Liver (tissue), 9 donors: ENCODE results near the gene GAN. TPM values are rescaled to one million over a fixed set of nuclear protein-coding genes. Genes with fewer than 3 reads are reported as not detected.

Experiments used
- DNase-seq: peaks from one replicate; pipeline ENCODE4 v3.0.0-alpha.2; 2017; ENCODE audit warnings: low spot score
- H3K27ac ChIP-seq, 2 donors: one replicate each; pipeline ENCODE4 v1.7.0; 2013; ENCODE audit warnings: inconsistent platforms in 2 of 2, low read length in 2 of 2, control low read depth in 1 of 2, low read depth in 1 of 2, mild to moderate bottlenecking in 1 of 2
- H3K27me3 ChIP-seq, 4 donors: one replicate each; pipeline versions ENCODE4 v1.6.1 to v1.7.0; 2013; ENCODE audit warnings: low read length in 3 of 4, inconsistent platforms in 1 of 4, mild to moderate bottlenecking in 1 of 4, moderate library complexity in 1 of 4; ENCODE audit not compliant: control insufficient read depth in 4 of 4, insufficient read depth in 4 of 4
- H3K36me3 ChIP-seq, 4 donors: one replicate each; pipeline versions ENCODE4 v1.6.1 to v1.7.0; 2013; ENCODE audit warnings: low read length in 3 of 4, mild to moderate bottlenecking in 3 of 4, low read depth in 1 of 4, moderate library complexity in 1 of 4; ENCODE audit not compliant: control insufficient read depth in 4 of 4, insufficient read depth in 3 of 4
- H3K4me1 ChIP-seq, 4 donors: one replicate each; pipeline versions ENCODE4 v1.6.1 to v1.7.0; 2013; ENCODE audit warnings: low read length in 3 of 4, mild to moderate bottlenecking in 3 of 4, moderate library complexity in 1 of 4; ENCODE audit not compliant: control insufficient read depth in 4 of 4, insufficient read depth in 4 of 4
- H3K4me3 ChIP-seq, 3 donors: one replicate each; pipeline versions ENCODE4 v1.6.1 to v1.7.0; 2013; ENCODE audit warnings: low read length in 3 of 3, control low read depth in 1 of 3, low read depth in 1 of 3, mild to moderate bottlenecking in 1 of 3
- H3K9ac ChIP-seq, 2 donors: one replicate each; pipeline ENCODE4 v1.7.0; 2013; ENCODE audit warnings: low read length in 2 of 2, mild to moderate bottlenecking in 2 of 2, moderate library complexity in 2 of 2, control low read depth in 1 of 2, low read depth in 1 of 2
- H3K9me3 ChIP-seq, 4 donors: one replicate each; pipeline versions ENCODE4 v1.6.1 to v1.7.0; 2013; ENCODE audit warnings: low read length in 3 of 4; ENCODE audit not compliant: control insufficient read depth in 4 of 4
- ATF3 ChIP-seq: IDR thresholded peaks from 2 replicates; pipeline ENCODE4 v1.6.1; 2016; ENCODE audit warnings: antibody characterized with exemption
- CTCF ChIP-seq: fragments of 150-350 bp; IDR thresholded peaks from 2 replicates; pipeline ENCODE4 v1.5.1; 2017; ENCODE audit warnings: improper control_type of control experiment, low read depth, low read length; ENCODE audit not compliant: missing input control
- EGR1 ChIP-seq, 2 donors: IDR thresholded peaks; 2 replicates each; pipeline ENCODE4 v1.6.1; 2016 to 2018; ENCODE audit warnings: antibody characterized with exemption in 2 of 2, low read depth in 2 of 2
- FOXA1 ChIP-seq: IDR thresholded peaks from 2 replicates; pipeline ENCODE4 v1.6.1; 2016; ENCODE audit warnings: antibody characterized with exemption
- FOXA2 ChIP-seq: IDR thresholded peaks from 2 replicates; pipeline ENCODE4 v1.6.1; 2016; ENCODE audit warnings: antibody characterized with exemption
- GABPA ChIP-seq, 2 donors: IDR thresholded peaks in 1 of 2; conservative IDR thresholded peaks in 1 of 2; 2 replicates each; pipeline ENCODE4 v1.6.1; 2016; ENCODE audit warnings: antibody characterized with exemption in 2 of 2, mild to moderate bottlenecking in 1 of 2, moderate library complexity in 1 of 2
- HNF4A ChIP-seq, 2 donors: conservative IDR thresholded peaks; 2 replicates each; pipeline ENCODE4 v1.6.1; 2016; ENCODE audit warnings: antibody characterized with exemption in 2 of 2, mild to moderate bottlenecking in 2 of 2
- HNF4G ChIP-seq: IDR thresholded peaks from 2 replicates; pipeline ENCODE4 v1.6.1; 2016; ENCODE audit warnings: antibody characterized with exemption
- JUND ChIP-seq, 2 donors: IDR thresholded peaks; 2 replicates each; pipeline ENCODE4 v1.6.1; 2016; ENCODE audit warnings: antibody characterized with exemption in 2 of 2
- MAX ChIP-seq: IDR thresholded peaks from 2 replicates; pipeline ENCODE4 v1.6.1; 2016; ENCODE audit warnings: antibody characterized with exemption
- NR2F2 ChIP-seq: IDR thresholded peaks from 2 replicates; pipeline ENCODE4 v1.6.1; 2016; ENCODE audit warnings: antibody characterized with exemption
- RAD21 ChIP-seq, 2 donors: IDR thresholded peaks; 2 replicates each; pipeline ENCODE4 v1.6.1; 2016; ENCODE audit warnings: antibody characterized with exemption in 2 of 2, mild to moderate bottlenecking in 2 of 2
- REST ChIP-seq: IDR thresholded peaks from 2 replicates; pipeline ENCODE4 v1.6.1; 2016; ENCODE audit warnings: antibody characterized with exemption, mild to moderate bottlenecking
- RXRA ChIP-seq, 2 donors: IDR thresholded peaks; 2 replicates each; pipeline ENCODE4 v1.6.1; 2017 to 2018; ENCODE audit warnings: antibody characterized with exemption in 2 of 2, mild to moderate bottlenecking in 1 of 2
- SP1 ChIP-seq: IDR thresholded peaks from 2 replicates; pipeline ENCODE4 v1.6.1; 2018; ENCODE audit warnings: antibody characterized with exemption, mild to moderate bottlenecking
- YY1 ChIP-seq: IDR thresholded peaks from 2 replicates; pipeline ENCODE4 v1.6.1; 2016; ENCODE audit warnings: antibody characterized with exemption, mild to moderate bottlenecking
- WGBS: extraction: QIAGEN DNeasy Blood & Tissue Kit; methylation state at CpG from one replicate; pipeline ENCODE4 v1.1.7; 2013; 5-methylcytosine and 5-hydroxymethylcytosine counted together
- polyA plus RNA-seq, 2 donors: library from polyadenylated mRNA; stranded (reverse) in 1 of 2; unstranded in 1 of 2; fragments of 200-250 nt in 1 of 2; fragments of >200 nt in 1 of 2; fragmentation: Nextera tagmentation in 1 of 2; extraction: Ambion mirVana in 1 of 2; gene quantifications; one replicate each; pipeline versions ENCODE4 v1.2.1 to v1.2.3, GENCODE V29; 2013 to 2015
- total RNA-seq, 2 donors: library from RNA; depleted of rRNA; stranded (reverse); fragments of >200 nt; gene quantifications; one replicate each; pipeline ENCODE4 v1.2.3, GENCODE V29; 2014
- donor health status: healthy.
- donor health status: healthy.
- donor health status: healthy.
- donor health status: healthy.
- donor health status: healthy.

Gene GAN
- total and polyA plus RNA-seq, 4 donors, result 0.33 to 5.5 (median 1.5) TPM

- Histone ChIP-seq H3K36me3 (no peaks in the 10 kb centered on the region), H3K27me3 (no peaks in the 10 kb centered on the region), H3K4me1 (no peaks in the 10 kb centered on the region), H3K27ac (no peak overlapping the region), H3K9me3 (no peaks in the 10 kb centered on the region), H3K4me3 (no peak overlapping the region), H3K9ac (no peak overlapping the region)
- TF ChIP-seq YY1, result no peak
- TF ChIP-seq JUND (IDR thresholded peaks at IDR 0.05), result no peak
- TF ChIP-seq CTCF, result no peak
- TF ChIP-seq FOXA1, result no peak
- TF ChIP-seq GABPA (IDR thresholded peaks at IDR 0.05 in 1 of 2, conservative IDR thresholded peaks at IDR 0.05 in 1 of 2), result no peak
- no peak for TF ChIP-seq FOXA2
- no peak for TF ChIP-seq REST
- TF ChIP-seq RXRA (IDR thresholded peaks at IDR 0.05), result no peak
- no peak for TF ChIP-seq HNF4G
- no peak for TF ChIP-seq MAX
- TF ChIP-seq ATF3, result no peak
- no peak for TF ChIP-seq RAD21 (IDR thresholded peaks at IDR 0.05)
- TF ChIP-seq EGR1 (IDR thresholded peaks at IDR 0.05; ENCODE audit: low read depth in 2 of 2), result no peak
- no peak for TF ChIP-seq NR2F2
- 91% methylated on average over 9 of the region's 9 CpGs for whole genome bisulfite sequencing
- no peak for DNase-seq
Observed at GRCh38 chr16:81291117-81291516, 23.6 kb upstream of the GAN start.

- WGBS, result 84% methylated on average over 5 of the region's 5 CpGs
- Histone ChIP-seq H3K9ac (no peak overlapping the region), H3K27me3 (no peaks in the 10 kb centered on the region), H3K36me3 (no peaks in the 10 kb centered on the region), H3K4me3 (no peak overlapping the region), H3K4me1 (no peaks in the 10 kb centered on the region), H3K9me3 (no peaks in the 10 kb centered on the region), H3K27ac (no peak overlapping the region)
- TF ChIP-seq HNF4A (conservative IDR thresholded peaks at IDR 0.05) (no peak), RXRA (IDR thresholded peaks at IDR 0.05) (no peak), HNF4G (no peak), EGR1 (IDR thresholded peaks at IDR 0.05; ENCODE audit: low read depth in 2 of 2) (no peak), SP1 (no peak), NR2F2 (no peak), RAD21 (IDR thresholded peaks at IDR 0.05) (no peak), CTCF (no peak), ATF3 (no peak)
- DNase-seq, result no peak
Observed at GRCh38 chr16:81292936-81293335, 21.8 kb upstream of the GAN start.
